Activated T-helper 2 cell treated with anti-CD3 and anti-CD28 coated beads, Interferon-gamma antibody, Interleukin-2, Interleukin-4, amounts not matched to agents 10 μg/mL and 5 μg/mL and 100 μg/mL, durations not matched to agents 14 hours and 24 hours and 36 hours (primary cell): ENCODE results near the gene KRTAP19-1. TPM values are rescaled to one million over a fixed set of nuclear protein-coding genes. Genes with fewer than 3 reads are reported as not detected.

ENCODE experiments used
- DNase-seq: peaks from one replicate; pipeline ENCODE4 v3.0.0; 2021; ENCODE audit warnings: low spot score
- H3K27ac Mint-ChIP-seq: one replicate; pipeline ENCODE4 v1.8.0; 2021; ENCODE audit warnings: mixed read lengths
- H3K27me3 Mint-ChIP-seq: one replicate; pipeline ENCODE4 v1.8.0; 2021; ENCODE audit warnings: low read depth, mixed read lengths
- H3K36me3 Mint-ChIP-seq: one replicate; pipeline ENCODE4 v1.8.0; 2021; ENCODE audit warnings: low read depth, mixed read lengths
- H3K4me1 Mint-ChIP-seq: one replicate; pipeline ENCODE4 v1.8.0; 2021; ENCODE audit warnings: low read depth, mixed read lengths
- H3K4me3 Mint-ChIP-seq: one replicate; pipeline ENCODE4 v1.8.0; 2021; ENCODE audit warnings: low read depth, mild to moderate bottlenecking, moderate library complexity, mixed read lengths
- H3K9me3 Mint-ChIP-seq: one replicate; pipeline ENCODE4 v1.8.0; 2021; ENCODE audit warnings: mixed read lengths
- intact Hi-C: fragments of 100-400 bp; cut with micrococcal nuclease; formaldehyde crosslinking; loops from one replicate; pipeline ENCODE4 v1.15.1; 2023
- total RNA-seq: library from RNA; stranded (reverse); gene quantifications from 2 replicates; pipeline ENCODE4 v1.2.3, GENCODE V29; 2022

Gene KRTAP19-1
- total RNA-seq, 1 donor from 2014 or later: not detected

- Mint-ChIP-seq H3K4me3 (no peak overlapping the region), H3K4me1 (no peaks in the 10 kb centered on the region), H3K27me3 (peaks cover 2% of the 10 kb centered on the region), H3K36me3 (no peaks in the 10 kb centered on the region), H3K27ac (no peak overlapping the region), H3K9me3 (no peaks in the 10 kb centered on the region)
- DNase-seq: no peak
- intact Hi-C loops: no loop called here
Observed at GRCh38 chr21:30463713-30464112, 16.5 kb downstream of the KRTAP19-1 start.

- intact Hi-C loops: no loop called here
- H3K9me3 Mint-ChIP-seq: no peaks in the 10 kb centered on the region
- H3K27ac Mint-ChIP-seq: no peak overlapping the region
- H3K36me3 Mint-ChIP-seq: no peaks in the 10 kb centered on the region
- no peak for DNase-seq
- peaks cover 3% of the 10 kb centered on the region for H3K4me1 Mint-ChIP-seq
- H3K27me3 Mint-ChIP-seq: peaks cover 2% of the 10 kb centered on the region
- no peak overlapping the region for H3K4me3 Mint-ChIP-seq
Observed at GRCh38 chr21:30448514-30448913, 31.7 kb downstream of the KRTAP19-1 start.

GRCh38 chr21:30447056-30447455 is 33.1 kb downstream of the KRTAP19-1 start:
- no peaks in the 10 kb centered on the region for H3K36me3 Mint-ChIP-seq
- no peak overlapping the region for H3K4me3 Mint-ChIP-seq
- intact Hi-C loops: no loop called here
- peaks cover 3% of the 10 kb centered on the region for H3K4me1 Mint-ChIP-seq
- no peak for DNase-seq
- no peak overlapping the region for H3K27ac Mint-ChIP-seq
- peaks cover 2% of the 10 kb centered on the region for H3K27me3 Mint-ChIP-seq
- no peaks in the 10 kb centered on the region for H3K9me3 Mint-ChIP-seq

- no peak overlapping the region for H3K27ac Mint-ChIP-seq
- H3K9me3 Mint-ChIP-seq: no peaks in the 10 kb centered on the region
- intact Hi-C loops: no loop called here
- H3K27me3 Mint-ChIP-seq: no peaks in the 10 kb centered on the region
- H3K4me1 Mint-ChIP-seq: peaks cover 3% of the 10 kb centered on the region
- no peak for DNase-seq
- H3K4me3 Mint-ChIP-seq: no peak overlapping the region
- no peaks in the 10 kb centered on the region for H3K36me3 Mint-ChIP-seq
Observed at GRCh38 chr21:30444204-30444603, 36.0 kb downstream of the KRTAP19-1 start.

- Mint-ChIP-seq H3K4me3 (no peak overlapping the region), H3K27me3 (no peaks in the 10 kb centered on the region), H3K36me3 (no peaks in the 10 kb centered on the region), H3K27ac (no peak overlapping the region), H3K9me3 (no peaks in the 10 kb centered on the region), H3K4me1 (peaks cover 3% of the 10 kb centered on the region)
- intact Hi-C loops: no loop called here
- no peak for DNase-seq
Observed at GRCh38 chr21:30443226-30443625, 36.9 kb downstream of the KRTAP19-1 start.

GRCh38 chr21:30439975-30440374 is 40.2 kb downstream of the KRTAP19-1 start, which contains the start of gene KRTAP15-1:
TSS of gene KRTAP15-1 (plus strand) at chr21:30440275. CDS start at chr21:30440328, 53 bp downstream.
- intact Hi-C loops: no loop called here
- Mint-ChIP-seq H3K36me3 (no peaks in the 10 kb centered on the region), H3K4me1 (no peaks in the 10 kb centered on the region), H3K4me3 (no peak within 1 kb of the TSS), H3K27me3 (no peaks in the 10 kb centered on the region), H3K9me3 (no peaks in the 10 kb centered on the region), H3K27ac (no peak within 1 kb of the TSS)
- DNase-seq: no peak

GRCh38 chr21:30437010-30437565 is 43.1 kb downstream of the KRTAP19-1 start:
- DNase-seq: no peak
- Mint-ChIP-seq H3K9me3 (no peaks in the 10 kb centered on the region), H3K4me1 (no peaks in the 10 kb centered on the region), H3K36me3 (no peaks in the 10 kb centered on the region), H3K27ac (no peak overlapping the region), H3K27me3 (no peaks in the 10 kb centered on the region), H3K4me3 (no peak overlapping the region)
- intact Hi-C loops: no loop called here

- no peak for DNase-seq
- intact Hi-C loops: no loop called here
- H3K27ac Mint-ChIP-seq: no peak overlapping the region
- H3K27me3 Mint-ChIP-seq: no peaks in the 10 kb centered on the region
- H3K9me3 Mint-ChIP-seq: no peaks in the 10 kb centered on the region
- no peak overlapping the region for H3K4me3 Mint-ChIP-seq
- H3K36me3 Mint-ChIP-seq: no peaks in the 10 kb centered on the region
- no peaks in the 10 kb centered on the region for H3K4me1 Mint-ChIP-seq
Observed at GRCh38 chr21:30434033-30434631, 46.0 kb downstream of the KRTAP19-1 start.

GRCh38 chr21:30430170-30430655 is 50.0 kb downstream of the KRTAP19-1 start, which contains the start of gene KRTAP13-4:
TSS of gene KRTAP13-4 (plus strand) at chr21:30430220. CDS start at chr21:30430276, 56 bp downstream.
- no peaks in the 10 kb centered on the region for H3K4me1 Mint-ChIP-seq
- H3K36me3 Mint-ChIP-seq: no peaks in the 10 kb centered on the region
- no peak within 1 kb of the TSS for H3K4me3 Mint-ChIP-seq
- intact Hi-C loops: no loop called here
- peaks cover 1% of the 10 kb centered on the region for H3K27me3 Mint-ChIP-seq
- no peaks in the 10 kb centered on the region for H3K9me3 Mint-ChIP-seq
- H3K27ac Mint-ChIP-seq: no peak within 1 kb of the TSS
- DNase-seq: no peak

Other genes starting within 250 kb of the KRTAP19-1 start
- not detected in 2 replicates for gene KRTAP24-1, start 197.4 kb downstream of the KRTAP19-1 start, total RNA-seq
- gene KRTAP25-1, start 190.9 kb downstream of the KRTAP19-1 start, total RNA-seq: not detected in 2 replicates
- gene KRTAP26-1, start 160.1 kb downstream of the KRTAP19-1 start, total RNA-seq: not detected in 2 replicates
- not detected in 2 replicates for gene KRTAP27-1, start 142.7 kb downstream of the KRTAP19-1 start, total RNA-seq
- not detected in 2 replicates for gene KRTAP23-1, start 131.8 kb downstream of the KRTAP19-1 start, total RNA-seq
- not detected in 2 replicates for gene KRTAP13-2, start 108.1 kb downstream of the KRTAP19-1 start, total RNA-seq
- not detected in 2 replicates for gene KRTAP13-1, start 84.3 kb downstream of the KRTAP19-1 start, total RNA-seq
- gene KRTAP13-3, start 54.4 kb downstream of the KRTAP19-1 start, total RNA-seq: not detected in 2 replicates
- gene KRTAP13-4, start 50.1 kb downstream of the KRTAP19-1 start, total RNA-seq: not detected in 2 replicates
- not detected in 2 replicates for gene KRTAP15-1, start 40.1 kb downstream of the KRTAP19-1 start, total RNA-seq
- gene KRTAP19-2, start 7.1 kb upstream of the KRTAP19-1 start, total RNA-seq: not detected in 2 replicates
- gene KRTAP19-3, start 11.6 kb upstream of the KRTAP19-1 start, total RNA-seq: not detected in 2 replicates
- not detected in 2 replicates for gene KRTAP19-4, start 16.8 kb upstream of the KRTAP19-1 start, total RNA-seq
- gene KRTAP19-5, start 21.8 kb upstream of the KRTAP19-1 start, total RNA-seq: not detected in 2 replicates
- not detected in 2 replicates for gene KRTAP19-6, start 61.5 kb upstream of the KRTAP19-1 start, total RNA-seq
- not detected in 2 replicates for gene KRTAP19-7, start 80.9 kb upstream of the KRTAP19-1 start, total RNA-seq
- not detected in 2 replicates for gene KRTAP22-2, start 110.0 kb upstream of the KRTAP19-1 start, total RNA-seq
- gene KRTAP6-3, start 112.1 kb upstream of the KRTAP19-1 start, total RNA-seq: not detected in 2 replicates
- gene KRTAP6-2, start 118.5 kb upstream of the KRTAP19-1 start, total RNA-seq: not detected in 2 replicates
- gene KRTAP22-1, start 120.7 kb upstream of the KRTAP19-1 start, total RNA-seq: not detected in 2 replicates
- not detected in 2 replicates for gene KRTAP6-1, start 133.6 kb upstream of the KRTAP19-1 start, total RNA-seq
- gene KRTAP20-1, start 136.1 kb upstream of the KRTAP19-1 start, total RNA-seq: not detected in 2 replicates
- gene KRTAP20-4, start 140.3 kb upstream of the KRTAP19-1 start, total RNA-seq: not detected in 2 replicates
- not detected in 2 replicates for gene KRTAP20-2, start 154.8 kb upstream of the KRTAP19-1 start, total RNA-seq
- gene KRTAP20-3, start 162.5 kb upstream of the KRTAP19-1 start, total RNA-seq: not detected in 2 replicates
- not detected in 2 replicates for gene KRTAP21-3, start 238.4 kb upstream of the KRTAP19-1 start, total RNA-seq